HT-29 (cell line): Measurements from ENCODE around the gene FANCC. TPM values are rescaled to one million over a fixed set of nuclear protein-coding genes. Genes with fewer than 3 reads are reported as not detected.
"Not testable (repeated sequence)": the region's sequence is repeated elsewhere in the genome, so short reads cannot be mapped to it uniquely, and the experiment has no call there.

Experiments used
- DNase-seq: peaks from one replicate; pipeline ENCODE4 v3.0.0-alpha.2; 2015; ENCODE audit warnings: low spot score
- total RNA-seq: library from RNA; depleted of rRNA; stranded (reverse); fragments of >200 nt; shearing (Covaris generic); gene quantifications from 2 replicates; pipeline ENCODE4 v1.2.3, GENCODE V29; 2014

FANCC gene
- total RNA-seq, 1 experiment from 2014 or later = 10.6 TPM

DNA sequence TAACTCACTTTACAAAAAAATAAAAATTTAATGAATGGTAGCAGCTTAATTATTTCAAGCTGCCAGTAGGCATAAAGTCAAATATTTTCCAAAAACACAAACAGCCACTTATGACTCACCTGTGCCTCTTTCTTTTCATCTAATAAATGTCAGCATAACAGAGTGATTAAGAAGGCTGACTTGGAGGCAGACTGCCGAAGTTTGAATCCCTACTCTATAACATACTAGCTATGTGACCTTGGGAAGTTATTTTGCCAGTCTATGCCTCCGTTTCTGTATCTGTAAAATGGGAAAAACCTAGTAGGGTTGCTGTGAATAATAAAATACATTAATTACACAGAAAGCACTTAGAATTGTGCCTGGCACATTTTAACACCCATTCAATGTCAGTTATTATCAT is 33.8 kb downstream of the FANCC start:
- no peak for DNase-seq

GRCh38 chr9:95282332-95282731 is 35.2 kb downstream of the FANCC start:
- no peak for DNase-seq

DNA sequence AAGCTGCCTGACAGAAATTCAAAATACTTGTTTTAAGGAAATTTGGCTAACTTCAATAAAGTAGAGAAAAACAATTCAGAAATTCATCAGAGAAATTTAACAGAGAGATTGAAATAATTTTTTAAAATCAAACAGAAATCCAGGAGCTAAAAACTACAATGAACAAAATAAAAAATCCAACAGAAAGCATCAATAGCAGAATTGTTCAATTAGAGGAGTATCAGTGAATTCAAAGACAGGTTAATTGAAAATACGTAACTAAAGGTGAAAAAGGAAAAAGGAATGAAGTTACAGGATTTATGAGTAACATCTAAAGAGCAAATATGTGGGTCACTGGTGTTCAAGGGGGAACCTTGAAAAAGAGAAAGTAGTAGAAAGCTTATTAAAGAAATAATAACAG is 36.8 kb downstream of the FANCC start:
- no peak for DNase-seq

DNA sequence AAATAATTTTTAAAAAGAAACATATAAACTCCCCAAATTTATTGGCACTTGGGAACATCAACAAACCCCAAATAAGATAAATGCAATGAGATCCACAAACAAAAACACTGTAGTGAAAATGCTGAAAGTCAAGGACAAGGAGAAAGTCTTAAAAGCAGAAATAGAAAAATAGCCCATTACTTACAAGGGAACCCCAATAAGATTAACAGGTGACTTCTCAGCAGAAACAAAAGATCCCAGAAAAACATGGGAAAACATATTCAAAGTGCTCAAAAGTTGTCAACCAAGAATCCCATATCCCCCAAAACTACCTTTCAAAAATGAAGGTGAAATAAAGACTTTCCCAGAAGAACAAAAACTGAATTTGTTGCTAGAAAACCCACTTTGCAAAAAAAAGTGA is 40.0 kb downstream of the FANCC start:
- DNase-seq = no peak

- no peak for DNase-seq
Observed at GRCh38 chr9:95276395-95276954, 41.0 kb downstream of the FANCC start.

- DNase-seq = not testable (repeated sequence)
Observed at GRCh38 chr9:95274160-95274559, 43.3 kb downstream of the FANCC start.

GRCh38 chr9:95273369-95274022 is 44.0 kb downstream of the FANCC start:
- DNase-seq = no peak

GRCh38 chr9:95272830-95273229 is 44.7 kb downstream of the FANCC start:
- no peak for DNase-seq

- DNase-seq = no peak
Observed at GRCh38 chr9:95270790-95271189, 46.7 kb downstream of the FANCC start.

DNA sequence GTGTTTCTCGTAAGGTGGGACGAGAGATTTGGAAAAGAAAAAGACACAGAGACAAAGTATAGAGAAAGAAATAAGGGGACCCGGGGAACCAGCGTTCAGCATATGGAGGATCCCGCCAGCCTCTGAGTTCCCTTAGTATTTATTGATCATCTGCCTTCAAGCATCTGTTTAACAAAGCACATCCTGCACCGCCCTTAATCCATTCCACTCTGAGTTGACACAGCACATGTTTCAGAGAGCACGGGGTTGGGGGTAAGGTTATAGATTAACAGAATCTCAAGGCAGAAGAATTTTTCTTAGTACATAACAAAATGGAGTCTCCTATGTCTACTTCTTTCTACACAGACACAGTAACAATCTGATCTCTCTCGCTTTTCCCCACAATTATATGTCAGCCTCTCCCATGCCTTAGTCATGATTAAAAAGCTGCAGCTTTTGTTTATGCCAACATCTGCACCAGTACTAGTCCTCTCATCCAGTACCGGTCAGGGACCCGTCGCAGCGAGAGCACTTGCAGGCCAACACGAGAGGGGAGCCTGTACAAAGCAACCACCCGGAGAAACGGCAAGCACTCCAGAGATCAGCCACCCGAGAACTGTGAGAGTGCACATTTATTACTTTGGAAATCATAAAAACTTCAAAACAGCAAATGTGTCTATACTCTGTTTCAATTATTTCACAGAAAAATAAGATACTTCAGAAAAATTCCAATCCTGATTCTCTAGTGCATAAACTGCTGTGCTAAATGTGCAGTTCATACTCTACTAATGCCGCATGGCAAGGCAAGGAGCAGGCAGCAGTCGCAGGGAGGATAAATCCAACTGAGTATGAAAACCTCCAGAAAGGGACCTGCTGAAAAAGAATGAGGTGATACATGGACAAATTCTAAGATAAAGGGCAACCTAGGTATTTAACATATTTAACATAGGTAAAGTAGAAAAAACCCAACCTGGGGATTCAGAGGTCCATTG is 47.4 kb downstream of the FANCC start:
- DNase-seq = peak; percentile 46

GRCh38 chr9:95268681-95269080 is 48.8 kb downstream of the FANCC start:
- peak; percentile 67 for DNase-seq

- DNase-seq = no peak
Observed at GRCh38 chr9:95266649-95267048, 50.9 kb downstream of the FANCC start.

- DNase-seq = no peak
Observed at GRCh38 chr9:95265960-95266359, 51.5 kb downstream of the FANCC start.

DNA sequence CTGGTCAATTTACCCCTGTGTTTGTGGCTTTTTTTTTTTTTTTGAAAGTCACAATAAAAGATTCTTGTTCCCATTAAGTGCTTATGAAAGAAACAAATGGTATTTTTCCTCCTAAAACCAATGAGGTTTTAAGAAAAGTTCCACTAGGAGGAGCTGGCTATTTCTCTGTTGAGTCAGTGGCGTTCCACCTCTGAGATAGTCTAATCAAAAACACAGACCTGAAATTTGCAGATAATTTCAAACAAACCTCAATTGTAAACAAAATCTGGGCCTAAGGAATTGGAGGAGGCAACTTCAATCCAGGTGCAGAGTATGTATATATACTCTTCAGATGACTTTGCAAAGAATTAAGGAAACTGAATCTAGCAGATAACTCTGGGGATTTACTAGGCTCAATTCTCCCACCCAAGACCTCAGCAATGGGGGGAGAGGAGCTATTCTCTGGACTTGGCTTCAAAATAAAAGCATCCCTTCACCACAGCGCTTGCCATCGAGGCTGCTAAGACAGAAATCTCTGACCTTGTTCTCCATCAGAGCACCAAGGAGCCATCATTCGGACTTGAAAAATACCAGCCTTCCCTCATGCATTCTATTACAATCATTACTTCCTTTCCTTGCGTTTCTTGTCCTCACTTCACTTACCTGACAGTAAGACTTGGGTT is 52.4 kb downstream of the FANCC start:
- peak; percentile 35 for DNase-seq

DNA sequence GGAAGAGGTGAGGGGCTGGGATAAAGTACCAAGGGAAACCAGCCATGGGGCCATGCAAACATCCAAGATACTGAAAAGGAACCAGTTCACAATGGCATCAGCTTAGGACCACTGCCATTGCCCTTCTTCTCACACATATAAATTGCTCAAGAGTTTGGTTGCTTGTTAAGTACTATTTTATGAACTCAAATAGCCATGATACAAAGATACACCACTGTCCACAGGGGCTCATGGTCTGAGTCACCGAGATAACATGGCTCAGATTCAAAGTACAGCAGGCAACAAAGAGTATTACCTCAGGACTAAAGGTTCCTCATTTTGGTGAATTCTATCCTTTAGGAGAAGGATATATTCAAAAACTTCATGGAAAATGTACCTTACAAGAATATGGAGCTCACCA is 55.6 kb downstream of the FANCC start:
- DNase-seq = no peak

DNA sequence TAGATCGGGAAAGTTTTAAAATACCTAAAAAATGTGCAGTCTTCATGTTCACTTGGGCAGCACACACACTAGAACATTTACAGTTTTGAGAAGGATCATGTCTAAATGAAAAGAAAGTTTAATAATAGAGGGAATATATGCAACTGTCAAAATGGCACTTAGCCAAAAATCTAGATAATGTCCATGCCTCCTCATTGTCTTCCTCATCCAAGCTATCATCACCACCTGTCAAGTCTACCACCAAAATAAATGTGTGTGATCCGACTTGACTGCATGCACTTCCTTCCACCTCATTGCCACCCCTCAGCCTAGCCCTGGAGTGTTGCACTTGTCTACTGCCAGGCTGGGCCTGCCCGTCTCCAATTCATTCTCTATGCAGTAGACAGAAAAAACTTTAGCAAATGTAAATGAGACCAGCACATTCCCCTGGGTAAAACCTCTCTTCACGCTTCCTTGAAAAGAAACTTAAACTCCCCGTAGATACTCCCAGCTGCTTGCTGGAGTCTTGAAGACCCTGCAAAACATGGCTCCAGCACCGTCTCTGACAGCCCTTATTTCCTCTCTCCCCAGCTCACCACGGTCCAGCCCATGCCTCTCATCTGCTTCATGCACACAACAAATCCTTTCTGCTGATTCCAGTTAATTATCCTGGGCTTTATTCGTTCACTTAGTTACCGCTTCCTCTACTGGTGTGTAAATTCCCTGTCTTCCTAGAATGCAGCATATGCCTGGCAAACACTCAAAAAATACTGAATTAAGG is 66.9 kb downstream of the FANCC start:
- no peak for DNase-seq

GRCh38 chr9:95249986-95250385 is 67.5 kb downstream of the FANCC start:
- DNase-seq = peak; percentile 75

GRCh38 chr9:95246547-95246946 is 71.0 kb downstream of the FANCC start:
- no peak for DNase-seq

- DNase-seq = no peak
Observed at GRCh38 chr9:95242613-95243012, 74.9 kb downstream of the FANCC start.

- no peak for DNase-seq
Observed at GRCh38 chr9:95239071-95239470, 78.4 kb downstream of the FANCC start.

DNA sequence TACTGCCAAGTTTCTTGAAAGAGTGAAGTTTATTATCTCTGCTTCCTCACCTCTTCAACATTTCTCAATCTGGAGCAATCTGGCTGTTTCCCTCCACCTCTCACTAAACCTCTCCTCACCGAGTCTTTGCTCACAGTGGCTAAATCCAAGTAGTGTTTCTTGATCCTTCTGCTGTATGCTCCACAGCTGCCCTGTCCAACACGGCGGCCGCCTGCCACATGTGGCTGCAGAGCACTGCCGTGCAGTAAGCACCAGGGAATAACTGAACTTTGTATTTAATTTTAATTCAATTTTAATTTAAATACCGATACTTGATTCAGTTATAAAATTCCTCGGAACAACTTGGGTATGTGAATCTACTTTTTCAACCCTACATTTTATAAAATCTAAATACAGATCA is 80.2 kb downstream of the FANCC start:
- no peak for DNase-seq
